Endothelial cell of umbilical vein (primary cell): ENCODE data around the gene MPP4.

Source experiments
- CTCF ChIP-seq, 2 donors: IDR thresholded peaks; 1 replicate in 1 of 2; 2 replicates in 1 of 2; pipeline ENCODE4 v1.5.1; 2011; ENCODE audit warnings: low read length in 2 of 2, mild to moderate bottlenecking in 2 of 2, moderate library complexity in 2 of 2, control low read depth in 1 of 2, inconsistent platforms in 1 of 2, low read depth in 1 of 2; ENCODE audit not compliant: insufficient read depth in 1 of 2; ENCODE audit errors: extremely low read depth in 1 of 2
- EZH2 ChIP-seq: IDR thresholded peaks from 2 replicates; pipeline ENCODE4 v1.6.1; 2012; ENCODE audit warnings: borderline replicate concordance, low read depth, mild to moderate bottlenecking, moderate library complexity, low read length, inconsistent platforms; ENCODE audit not compliant: severe bottlenecking
- FOS ChIP-seq: IDR thresholded peaks from 2 replicates; pipeline ENCODE4 v1.6.1; 2011; ENCODE audit warnings: mild to moderate bottlenecking, low read length, moderate library complexity, borderline replicate concordance; ENCODE audit not compliant: insufficient read depth
- JUN ChIP-seq: IDR thresholded peaks from 2 replicates; pipeline ENCODE4 v1.6.1; 2011; ENCODE audit warnings: borderline replicate concordance, low read depth; ENCODE audit not compliant: insufficient read length, insufficient read depth
- MYC ChIP-seq: IDR thresholded peaks from one replicate; pipeline ENCODE4 v1.6.1; 2011; ENCODE audit warnings: mild to moderate bottlenecking, low read depth, low read length
- POLR2A ChIP-seq: IDR thresholded peaks from 2 replicates; pipeline ENCODE4 v1.6.1; 2012; ENCODE audit warnings: low read depth, mild to moderate bottlenecking, control low read depth, low read length
- POLR2AphosphoS5 ChIP-seq: IDR thresholded peaks from 2 replicates; pipeline ENCODE4 v1.6.1; 2012; ENCODE audit warnings: low read depth, mild to moderate bottlenecking, control low read depth, low read length, moderate library complexity; ENCODE audit not compliant: insufficient read depth

- TF ChIP-seq POLR2A (no peak), CTCF (IDR thresholded peaks at IDR 0.05; ENCODE audit: extremely low read depth in 1 of 2, insufficient read depth in 1 of 2, low read depth in 1 of 2, low read length in 2 of 2) (no peak), EZH2 (no peak), POLR2AphosphoS5 (no peak), FOS (no peak), MYC (no peak), JUN (no peak)
Measured at GRCh38 chr2:201669865-201670264, 28.6 kb downstream of the MPP4 start.
